ENCODE data around the gene ITK.
A peak's percentile ranks its signal among the peaks of the same experiment; 100 is the strongest.

The ITK gene

GRCh38 chr5:157248821-157249470 lies 68.3 kb downstream of the ITK start:
- Histone ChIP-seq H3K27me3 (ENCODE audit: control insufficient read depth in 1 of 2, insufficient read depth in 2 of 2, low read length in 2 of 2) (no peaks in the 10 kb centered on the region), H3K4me3 (ENCODE audit: low read length in 2 of 2) (no peak overlapping the region), H3K9ac (ENCODE audit: low read length in 2 of 2) (no peak overlapping the region), H3K4me1 (ENCODE audit: control insufficient read depth, insufficient read depth, low read length) (no peaks in the 10 kb centered on the region), H3K27ac (ENCODE audit: low read length) (no peak overlapping the region), H3K36me3 (ENCODE audit: control insufficient read depth in 2 of 2, insufficient read depth in 2 of 2, low read length in 2 of 2) (no peaks in the 10 kb centered on the region), H3K9me3 (ENCODE audit: control insufficient read depth in 2 of 2, low read length in 2 of 2) (no peaks in the 10 kb centered on the region)

GRCh38 chr5:157252711-157253465 lies 72.2 kb downstream of the ITK start:
- no peaks in the 10 kb centered on the region for H3K9me3 ChIP-seq (ENCODE audit: control insufficient read depth in 2 of 2, low read length in 2 of 2)
- H3K27ac ChIP-seq (ENCODE audit: low read length), result no peak overlapping the region
- no peaks in the 10 kb centered on the region for H3K27me3 ChIP-seq (ENCODE audit: control insufficient read depth in 1 of 2, insufficient read depth in 2 of 2, low read length in 2 of 2)
- no peaks in the 10 kb centered on the region for H3K4me1 ChIP-seq (ENCODE audit: control insufficient read depth, insufficient read depth, low read length)
- H3K4me3 ChIP-seq (ENCODE audit: low read length in 2 of 2), result no peak overlapping the region
- H3K36me3 ChIP-seq (ENCODE audit: control insufficient read depth in 2 of 2, insufficient read depth in 2 of 2, low read length in 2 of 2), result no peaks in the 10 kb centered on the region
- no peak overlapping the region for H3K9ac ChIP-seq (ENCODE audit: low read length in 2 of 2)

GRCh38 chr5:157253547-157253946 lies 72.9 kb downstream of the ITK start:
- H3K4me3 ChIP-seq (ENCODE audit: low read length in 2 of 2), result no peak overlapping the region

GRCh38 chr5:157258450-157258849 lies 77.8 kb downstream of the ITK start:
- H3K36me3 ChIP-seq (ENCODE audit: control insufficient read depth in 2 of 2, insufficient read depth in 2 of 2, low read length in 2 of 2), result no peaks in the 10 kb centered on the region
- H3K4me3 ChIP-seq (ENCODE audit: low read length in 2 of 2), result no peak overlapping the region
- no peak overlapping the region for H3K27ac ChIP-seq (ENCODE audit: low read length)
- H3K4me1 ChIP-seq (ENCODE audit: control insufficient read depth, insufficient read depth, low read length), result no peaks in the 10 kb centered on the region
- no peaks in the 10 kb centered on the region for H3K27me3 ChIP-seq (ENCODE audit: control insufficient read depth in 1 of 2, insufficient read depth in 2 of 2, low read length in 2 of 2)
- no peak overlapping the region for H3K9ac ChIP-seq (ENCODE audit: low read length in 2 of 2)
- H3K9me3 ChIP-seq (ENCODE audit: control insufficient read depth in 2 of 2, low read length in 2 of 2), result no peaks in the 10 kb centered on the region

More at GRCh38 chr5:157253547-157253946, 72.9 kb downstream of the ITK start:
- H3K27me3 ChIP-seq (ENCODE audit: control insufficient read depth in 1 of 2, insufficient read depth in 2 of 2, low read length in 2 of 2), result no peaks in the 10 kb centered on the region
- no peak overlapping the region for H3K27ac ChIP-seq (ENCODE audit: low read length)
- no peaks in the 10 kb centered on the region for H3K36me3 ChIP-seq (ENCODE audit: control insufficient read depth in 2 of 2, insufficient read depth in 2 of 2, low read length in 2 of 2)
- no peaks in the 10 kb centered on the region for H3K9me3 ChIP-seq (ENCODE audit: control insufficient read depth in 2 of 2, low read length in 2 of 2)
- no peaks in the 10 kb centered on the region for H3K4me1 ChIP-seq (ENCODE audit: control insufficient read depth, insufficient read depth, low read length)
- no peak overlapping the region for H3K9ac ChIP-seq (ENCODE audit: low read length in 2 of 2)

GRCh38 chr5:157259699-157260098 lies 79.1 kb downstream of the ITK start:
- Histone ChIP-seq H3K9ac (ENCODE audit: low read length in 2 of 2) (no peak overlapping the region), H3K36me3 (ENCODE audit: control insufficient read depth in 2 of 2, insufficient read depth in 2 of 2, low read length in 2 of 2) (no peaks in the 10 kb centered on the region), H3K4me1 (ENCODE audit: control insufficient read depth, insufficient read depth, low read length) (no peaks in the 10 kb centered on the region), H3K27me3 (ENCODE audit: control insufficient read depth in 1 of 2, insufficient read depth in 2 of 2, low read length in 2 of 2) (no peaks in the 10 kb centered on the region), H3K9me3 (ENCODE audit: control insufficient read depth in 2 of 2, low read length in 2 of 2) (no peaks in the 10 kb centered on the region), H3K27ac (ENCODE audit: low read length) (no peak overlapping the region), H3K4me3 (ENCODE audit: low read length in 2 of 2) (no peak overlapping the region)

- Histone ChIP-seq H3K27me3 (ENCODE audit: control insufficient read depth in 1 of 2, insufficient read depth in 2 of 2, low read length in 2 of 2) (no peaks in the 10 kb centered on the region), H3K36me3 (ENCODE audit: control insufficient read depth in 2 of 2, insufficient read depth in 2 of 2, low read length in 2 of 2) (no peaks in the 10 kb centered on the region), H3K9ac (ENCODE audit: low read length in 2 of 2) (no peak overlapping the region), H3K4me3 (ENCODE audit: low read length in 2 of 2) (no peak overlapping the region), H3K4me1 (ENCODE audit: control insufficient read depth, insufficient read depth, low read length) (peaks cover 22% of the 10 kb centered on the region), H3K27ac (ENCODE audit: low read length) (no peak overlapping the region), H3K9me3 (ENCODE audit: control insufficient read depth in 2 of 2, low read length in 2 of 2) (no peaks in the 10 kb centered on the region)
Measured at GRCh38 chr5:157263496-157264090, 83.0 kb downstream of the ITK start.

- Histone ChIP-seq H3K27me3 (ENCODE audit: control insufficient read depth in 1 of 2, insufficient read depth in 2 of 2, low read length in 2 of 2) (no peaks in the 10 kb centered on the region), H3K4me3 (ENCODE audit: low read length in 2 of 2) (peak within 1 kb of the TSS; percentile 83 to 84), H3K36me3 (ENCODE audit: control insufficient read depth in 2 of 2, insufficient read depth in 2 of 2, low read length in 2 of 2) (no peaks in the 10 kb centered on the region), H3K9me3 (ENCODE audit: control insufficient read depth in 2 of 2, low read length in 2 of 2) (no peaks in the 10 kb centered on the region), H3K9ac (ENCODE audit: low read length in 2 of 2) (peak within 1 kb of the TSS; percentile 50 to 58), H3K27ac (ENCODE audit: low read length) (no peak within 1 kb of the TSS), H3K4me1 (ENCODE audit: control insufficient read depth, insufficient read depth, low read length) (peaks cover 22% of the 10 kb centered on the region)
Measured at GRCh38 chr5:157265714-157266285, 85.2 kb downstream of the ITK start, which contains the start of gene CYFIP2. Gene CYFIP2 (plus strand): TSS chr5:157266123. CDS start chr5:157285362, 19,239 bp downstream.

GRCh38 chr5:157266286-157267007 lies 85.8 kb downstream of the ITK start:
- H3K27me3 ChIP-seq (ENCODE audit: control insufficient read depth in 1 of 2, insufficient read depth in 2 of 2, low read length in 2 of 2), result no peaks in the 10 kb centered on the region
- H3K9me3 ChIP-seq (ENCODE audit: control insufficient read depth in 2 of 2, low read length in 2 of 2), result no peaks in the 10 kb centered on the region
- H3K4me3 ChIP-seq (ENCODE audit: low read length in 2 of 2), result peak overlapping the region; percentile 38 to 84
- H3K36me3 ChIP-seq (ENCODE audit: control insufficient read depth in 2 of 2, insufficient read depth in 2 of 2, low read length in 2 of 2), result no peaks in the 10 kb centered on the region
- peaks cover 22% of the 10 kb centered on the region for H3K4me1 ChIP-seq (ENCODE audit: control insufficient read depth, insufficient read depth, low read length)
- no peak overlapping the region for H3K27ac ChIP-seq (ENCODE audit: low read length)
- peak overlapping the region; percentile 29 to 47 for H3K9ac ChIP-seq (ENCODE audit: low read length in 2 of 2)

GRCh38 chr5:157267025-157267424 lies 86.4 kb downstream of the ITK start:
- Histone ChIP-seq H3K27me3 (ENCODE audit: control insufficient read depth in 1 of 2, insufficient read depth in 2 of 2, low read length in 2 of 2) (no peaks in the 10 kb centered on the region), H3K9me3 (ENCODE audit: control insufficient read depth in 2 of 2, low read length in 2 of 2) (no peaks in the 10 kb centered on the region), H3K9ac (ENCODE audit: low read length in 2 of 2) (peak overlapping the region in 1 of 2 donors; percentile 47), H3K4me3 (ENCODE audit: low read length in 2 of 2) (peak overlapping the region; percentile 38 to 84), H3K36me3 (ENCODE audit: control insufficient read depth in 2 of 2, insufficient read depth in 2 of 2, low read length in 2 of 2) (no peaks in the 10 kb centered on the region), H3K4me1 (ENCODE audit: control insufficient read depth, insufficient read depth, low read length) (peaks cover 22% of the 10 kb centered on the region), H3K27ac (ENCODE audit: low read length) (no peak overlapping the region)

GRCh38 chr5:157267761-157268480 lies 87.3 kb downstream of the ITK start:
- Histone ChIP-seq H3K4me3 (ENCODE audit: low read length in 2 of 2) (no peak overlapping the region), H3K27me3 (ENCODE audit: control insufficient read depth in 1 of 2, insufficient read depth in 2 of 2, low read length in 2 of 2) (no peaks in the 10 kb centered on the region), H3K9ac (ENCODE audit: low read length in 2 of 2) (no peak overlapping the region), H3K9me3 (ENCODE audit: control insufficient read depth in 2 of 2, low read length in 2 of 2) (no peaks in the 10 kb centered on the region), H3K4me1 (ENCODE audit: control insufficient read depth, insufficient read depth, low read length) (peaks cover 22% of the 10 kb centered on the region), H3K36me3 (ENCODE audit: control insufficient read depth in 2 of 2, insufficient read depth in 2 of 2, low read length in 2 of 2) (no peaks in the 10 kb centered on the region), H3K27ac (ENCODE audit: low read length) (no peak overlapping the region)
